Measurements from ENCODE around the gene OR51V1. TPM values are rescaled to one million over a fixed set of nuclear protein-coding genes. Genes with fewer than 3 reads are reported as not detected.
"Not testable (repeated sequence)": the region's sequence is repeated elsewhere in the genome, so short reads cannot be mapped to it uniquely, and the experiment has no call there.

The OR51V1 gene, protein sequence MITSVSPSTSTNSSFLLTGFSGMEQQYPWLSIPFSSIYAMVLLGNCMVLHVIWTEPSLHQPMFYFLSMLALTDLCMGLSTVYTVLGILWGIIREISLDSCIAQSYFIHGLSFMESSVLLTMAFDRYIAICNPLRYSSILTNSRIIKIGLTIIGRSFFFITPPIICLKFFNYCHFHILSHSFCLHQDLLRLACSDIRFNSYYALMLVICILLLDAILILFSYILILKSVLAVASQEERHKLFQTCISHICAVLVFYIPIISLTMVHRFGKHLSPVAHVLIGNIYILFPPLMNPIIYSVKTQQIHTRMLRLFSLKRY
- total RNA-seq (not detected), polyA plus RNA-seq (not detected)

GRCh38 chr11:5200582-5200981 is at the start of gene OR51V1:
Gene OR51V1 (minus strand): TSS chr11:5200682. CDS start chr11:5200682, 0 bp downstream.
- 38% methylated on average over 1 of the region's 1 CpG for WGBS
- no peak within 1 kb of the TSS for H3K27ac ChIP-seq (ENCODE audit: low read depth in 1 of 2, low read length in 2 of 2)
- H3K4me3 ChIP-seq (ENCODE audit: low read depth in 1 of 3, low read length in 3 of 3) = no peak within 1 kb of the TSS
- no peak for DNase-seq (ENCODE audit: low spot score)
- peaks cover 0 to 11% (median 0%) of the 10 kb centered on the region in 4 donors for H3K27me3 ChIP-seq (ENCODE audit: control insufficient read depth in 4 of 4, insufficient read depth in 4 of 4, low read length in 3 of 4)
- H3K36me3 ChIP-seq (ENCODE audit: control insufficient read depth in 4 of 4, insufficient read depth in 3 of 4, low read depth in 1 of 4, low read length in 3 of 4) = no peaks in the 10 kb centered on the region
- no peaks in the 10 kb centered on the region for H3K9me3 ChIP-seq (ENCODE audit: control insufficient read depth in 4 of 4, low read length in 3 of 4)
- no peaks in the 10 kb centered on the region for H3K4me1 ChIP-seq (ENCODE audit: control insufficient read depth in 4 of 4, insufficient read depth in 4 of 4, low read length in 3 of 4)
- H3K9ac ChIP-seq (ENCODE audit: low read depth in 1 of 2, low read length in 2 of 2) = no peak within 1 kb of the TSS
- TF ChIP-seq, protein P1, sequence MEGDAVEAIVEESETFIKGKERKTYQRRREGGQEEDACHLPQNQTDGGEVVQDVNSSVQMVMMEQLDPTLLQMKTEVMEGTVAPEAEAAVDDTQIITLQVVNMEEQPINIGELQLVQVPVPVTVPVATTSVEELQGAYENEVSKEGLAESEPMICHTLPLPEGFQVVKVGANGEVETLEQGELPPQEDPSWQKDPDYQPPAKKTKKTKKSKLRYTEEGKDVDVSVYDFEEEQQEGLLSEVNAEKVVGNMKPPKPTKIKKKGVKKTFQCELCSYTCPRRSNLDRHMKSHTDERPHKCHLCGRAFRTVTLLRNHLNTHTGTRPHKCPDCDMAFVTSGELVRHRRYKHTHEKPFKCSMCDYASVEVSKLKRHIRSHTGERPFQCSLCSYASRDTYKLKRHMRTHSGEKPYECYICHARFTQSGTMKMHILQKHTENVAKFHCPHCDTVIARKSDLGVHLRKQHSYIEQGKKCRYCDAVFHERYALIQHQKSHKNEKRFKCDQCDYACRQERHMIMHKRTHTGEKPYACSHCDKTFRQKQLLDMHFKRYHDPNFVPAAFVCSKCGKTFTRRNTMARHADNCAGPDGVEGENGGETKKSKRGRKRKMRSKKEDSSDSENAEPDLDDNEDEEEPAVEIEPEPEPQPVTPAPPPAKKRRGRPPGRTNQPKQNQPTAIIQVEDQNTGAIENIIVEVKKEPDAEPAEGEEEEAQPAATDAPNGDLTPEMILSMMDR (IDR thresholded peaks at IDR 0.05; ENCODE audit: low read depth, low read length, missing input control) = no peak
- TF ChIP-seq RAD21 (IDR thresholded peaks at IDR 0.05) (no peak), HNF4G (IDR thresholded peaks at IDR 0.05) (no peak), REST (IDR thresholded peaks at IDR 0.05) (no peak), RXRA (IDR thresholded peaks at IDR 0.05) (no peak), JUND (IDR thresholded peaks at IDR 0.05) (no peak)
- TF ChIP-seq, protein P2, sequence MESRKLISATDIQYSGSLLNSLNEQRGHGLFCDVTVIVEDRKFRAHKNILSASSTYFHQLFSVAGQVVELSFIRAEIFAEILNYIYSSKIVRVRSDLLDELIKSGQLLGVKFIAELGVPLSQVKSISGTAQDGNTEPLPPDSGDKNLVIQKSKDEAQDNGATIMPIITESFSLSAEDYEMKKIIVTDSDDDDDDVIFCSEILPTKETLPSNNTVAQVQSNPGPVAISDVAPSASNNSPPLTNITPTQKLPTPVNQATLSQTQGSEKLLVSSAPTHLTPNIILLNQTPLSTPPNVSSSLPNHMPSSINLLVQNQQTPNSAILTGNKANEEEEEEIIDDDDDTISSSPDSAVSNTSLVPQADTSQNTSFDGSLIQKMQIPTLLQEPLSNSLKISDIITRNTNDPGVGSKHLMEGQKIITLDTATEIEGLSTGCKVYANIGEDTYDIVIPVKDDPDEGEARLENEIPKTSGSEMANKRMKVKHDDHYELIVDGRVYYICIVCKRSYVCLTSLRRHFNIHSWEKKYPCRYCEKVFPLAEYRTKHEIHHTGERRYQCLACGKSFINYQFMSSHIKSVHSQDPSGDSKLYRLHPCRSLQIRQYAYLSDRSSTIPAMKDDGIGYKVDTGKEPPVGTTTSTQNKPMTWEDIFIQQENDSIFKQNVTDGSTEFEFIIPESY (IDR thresholded peaks at IDR 0.05) = no peak

- not testable (repeated sequence) for H3K4me1 ChIP-seq (ENCODE audit: control insufficient read depth in 4 of 4, insufficient read depth in 4 of 4, low read length in 3 of 4); DNase-seq (ENCODE audit: low spot score); H3K9me3 ChIP-seq (ENCODE audit: control insufficient read depth in 4 of 4, low read length in 3 of 4); H3K9ac ChIP-seq (ENCODE audit: low read depth in 1 of 2, low read length in 2 of 2); H3K36me3 ChIP-seq (ENCODE audit: control insufficient read depth in 4 of 4, insufficient read depth in 3 of 4, low read depth in 1 of 4, low read length in 3 of 4); H3K27ac ChIP-seq (ENCODE audit: low read depth in 1 of 2, low read length in 2 of 2); H3K4me3 ChIP-seq (ENCODE audit: low read depth in 1 of 3, low read length in 3 of 3)
- 53% methylated on average over 3 of the region's 9 CpGs for WGBS
- peaks cover 0 to 15% (median 0%) of the 10 kb centered on the region in 4 donors for H3K27me3 ChIP-seq (ENCODE audit: control insufficient read depth in 4 of 4, insufficient read depth in 4 of 4, low read length in 3 of 4)
Measured at GRCh38 chr11:5249807-5250396, 49.4 kb upstream of the OR51V1 start, which contains the start of gene HBG1. Gene HBG1 (minus strand): TSS chr11:5249857. CDS start chr11:5249804, 53 bp downstream.

DNA sequence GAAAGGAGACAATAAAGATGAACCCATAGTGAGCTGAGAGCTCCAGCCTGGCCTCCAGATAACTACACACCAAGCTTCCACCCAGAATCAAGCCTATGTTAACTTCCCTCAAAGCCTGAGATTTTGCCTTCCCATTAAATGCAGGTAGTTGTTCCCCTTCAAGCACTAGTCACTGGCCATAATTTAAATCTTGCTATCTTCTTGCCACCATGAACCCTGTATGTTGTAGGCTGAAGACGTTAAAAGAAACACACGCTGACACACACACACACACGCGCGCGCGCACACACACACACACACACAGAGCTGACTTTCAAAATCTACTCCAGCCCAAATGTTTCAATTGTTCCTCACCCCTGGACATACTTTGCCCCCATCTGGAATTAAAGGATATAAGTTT is 48.0 kb upstream of the OR51V1 start:
- not testable (repeated sequence) for H3K9ac ChIP-seq (ENCODE audit: low read depth in 1 of 2, low read length in 2 of 2); H3K4me3 ChIP-seq (ENCODE audit: low read depth in 1 of 3, low read length in 3 of 3); H3K36me3 ChIP-seq (ENCODE audit: control insufficient read depth in 4 of 4, insufficient read depth in 3 of 4, low read depth in 1 of 4, low read length in 3 of 4); H3K27ac ChIP-seq (ENCODE audit: low read depth in 1 of 2, low read length in 2 of 2); H3K9me3 ChIP-seq (ENCODE audit: control insufficient read depth in 4 of 4, low read length in 3 of 4); DNase-seq (ENCODE audit: low spot score); H3K4me1 ChIP-seq (ENCODE audit: control insufficient read depth in 4 of 4, insufficient read depth in 4 of 4, low read length in 3 of 4)
- peaks cover 0 to 15% (median 0%) of the 10 kb centered on the region in 4 donors for H3K27me3 ChIP-seq (ENCODE audit: control insufficient read depth in 4 of 4, insufficient read depth in 4 of 4, low read length in 3 of 4)
- WGBS = 79% methylated on average over 7 of the region's 7 CpGs

Measured in liver (tissue), 9 donors.